ENCODE results near the gene MCC. TPM values are rescaled to one million over a fixed set of nuclear protein-coding genes. Genes with fewer than 3 reads are reported as not detected.

Gene MCC
- 100 to 1,000 TPM in 1 of 2 donors, 10 to 100 TPM in 1; 89.8 to 124 TPM for total RNA-seq

GRCh38 chr5:113487781-113488644, at the start of gene MCC:
MCC (minus strand) TSS chr5:113488453.

GRCh38 chr5:113513384-113514288, 25.4 kb upstream of the MCC start, which contains the start of gene YTHDC2:
YTHDC2 (plus strand) TSS chr5:113513694; CDS start chr5:113513896, 202 bp downstream.

GRCh38 chr5:113434889-113435288, 53.4 kb downstream of the MCC start, which contains the start of gene TSSK1B:
TSSK1B (minus strand) TSS chr5:113434989; CDS start chr5:113434839, 150 bp downstream.

GRCh38 chr5:112976432-112977309, 511.6 kb downstream of the MCC start, which contains the start of gene DCP2:
DCP2 (plus strand) TSS chr5:112976798; CDS start chr5:112976934, 136 bp downstream.

Small RNA genes within 50 kb of the gene (small RNA-seq; reads per million reads assigned to genes)
- 0 reads per million in 2 donors for gene RNU4ATAC13P

Other genes with a start within 250 kb of the MCC start
- gene TSSK1B, start 53.5 kb downstream of the MCC start, total RNA-seq, result under 1 TPM in 1 of 2 donors, not detected in 1; under 0.01 TPM
- 10 to 100 TPM; 23.7 to 26.3 TPM for gene YTHDC2, start 25.2 kb upstream of the MCC start, total RNA-seq